Measurements from ENCODE around the gene DOCK8. TPM values are rescaled to one million over a fixed set of nuclear protein-coding genes. Genes with fewer than 3 reads are reported as not detected.

Gene DOCK8
- total RNA-seq, 1 donor from 2014 or later, result 4.4 TPM

DNA sequence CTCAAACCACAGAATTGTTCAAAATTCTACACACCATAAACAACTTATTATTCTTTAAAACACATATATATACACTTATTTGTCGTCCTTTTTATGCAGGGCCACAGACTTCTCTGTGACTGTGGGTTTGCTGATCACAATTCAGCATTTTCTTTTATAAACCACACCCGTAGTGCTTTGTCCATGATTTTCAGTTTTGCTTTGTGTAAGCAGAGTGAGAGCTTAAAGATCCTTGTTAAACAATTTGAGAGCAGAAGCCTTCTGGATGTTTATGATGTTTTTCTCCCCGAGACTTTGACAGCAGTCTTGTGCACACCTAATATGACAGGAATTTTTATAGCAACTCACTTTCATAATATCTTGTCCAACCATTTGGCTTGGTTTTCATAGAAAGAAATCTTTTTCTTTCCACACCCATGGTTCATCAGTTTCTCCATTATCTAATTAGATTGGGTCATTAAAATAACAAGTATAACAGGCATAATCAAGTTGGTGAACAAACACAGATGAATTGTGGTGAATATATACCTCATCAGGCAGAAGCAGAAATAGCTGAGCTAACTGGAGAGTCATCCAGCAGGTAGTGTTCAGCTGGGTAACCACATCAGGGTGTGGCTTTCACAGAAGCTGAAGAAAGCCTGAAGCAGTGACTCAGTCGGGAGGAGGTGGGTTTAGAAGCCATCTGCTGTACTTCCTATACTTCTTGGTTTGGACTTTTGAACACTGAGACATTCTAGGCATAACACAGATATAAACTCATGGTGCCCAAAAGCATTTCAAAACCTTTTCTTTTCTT is 232.8 kb downstream of the DOCK8 start:
- Mint-ChIP-seq H3K36me3 (ENCODE audit: low read depth, unreplicated experiment) (peaks cover 2% of the 10 kb centered on the region), H3K27ac (ENCODE audit: unreplicated experiment) (peak overlapping the region; percentile 58), H3K27me3 (ENCODE audit: low read depth, unreplicated experiment) (peaks cover 2% of the 10 kb centered on the region), H3K9me3 (ENCODE audit: unreplicated experiment) (no peaks in the 10 kb centered on the region), H3K4me1 (ENCODE audit: low read depth, unreplicated experiment) (peaks cover 31% of the 10 kb centered on the region), H3K4me3 (ENCODE audit: unreplicated experiment) (no peak overlapping the region)
- peak; percentile 94 for DNase-seq (ENCODE audit: low read depth)
- no peak for FAIRE-seq
- no peaks in the 10 kb centered on the region for H3K79me2 ChIP-seq (ENCODE audit: insufficient read depth, low read length)
- H2AFZ ChIP-seq (ENCODE audit: low read depth, low read length), result no peak overlapping the region
- H3K4me3 ChIP-seq (ENCODE audit: insufficient read depth, low read depth, low read length), result no peak overlapping the region
- peak overlapping the region; percentile 31 for H3K4me2 ChIP-seq (ENCODE audit: low read length)
- H3K9me3 ChIP-seq (ENCODE audit: insufficient read depth, low read depth, low read length), result no peaks in the 10 kb centered on the region
- H3K36me3 ChIP-seq (ENCODE audit: insufficient read depth, low read length), result no peaks in the 10 kb centered on the region
- peaks cover 5% of the 10 kb centered on the region for H3K4me1 ChIP-seq (ENCODE audit: insufficient read depth, low read length)
- no peaks in the 10 kb centered on the region for H4K20me1 ChIP-seq (ENCODE audit: insufficient read depth, low read length)
- no peaks in the 10 kb centered on the region for H3K27me3 ChIP-seq (ENCODE audit: insufficient read depth, low read length)
- peak overlapping the region; percentile 48 for H3K27ac ChIP-seq (ENCODE audit: low read depth, low read length)
- TF ChIP-seq EZH2 (IDR thresholded peaks at IDR 0.05; ENCODE audit: insufficient read depth, low read length), result no peak
- TF ChIP-seq, protein P1, sequence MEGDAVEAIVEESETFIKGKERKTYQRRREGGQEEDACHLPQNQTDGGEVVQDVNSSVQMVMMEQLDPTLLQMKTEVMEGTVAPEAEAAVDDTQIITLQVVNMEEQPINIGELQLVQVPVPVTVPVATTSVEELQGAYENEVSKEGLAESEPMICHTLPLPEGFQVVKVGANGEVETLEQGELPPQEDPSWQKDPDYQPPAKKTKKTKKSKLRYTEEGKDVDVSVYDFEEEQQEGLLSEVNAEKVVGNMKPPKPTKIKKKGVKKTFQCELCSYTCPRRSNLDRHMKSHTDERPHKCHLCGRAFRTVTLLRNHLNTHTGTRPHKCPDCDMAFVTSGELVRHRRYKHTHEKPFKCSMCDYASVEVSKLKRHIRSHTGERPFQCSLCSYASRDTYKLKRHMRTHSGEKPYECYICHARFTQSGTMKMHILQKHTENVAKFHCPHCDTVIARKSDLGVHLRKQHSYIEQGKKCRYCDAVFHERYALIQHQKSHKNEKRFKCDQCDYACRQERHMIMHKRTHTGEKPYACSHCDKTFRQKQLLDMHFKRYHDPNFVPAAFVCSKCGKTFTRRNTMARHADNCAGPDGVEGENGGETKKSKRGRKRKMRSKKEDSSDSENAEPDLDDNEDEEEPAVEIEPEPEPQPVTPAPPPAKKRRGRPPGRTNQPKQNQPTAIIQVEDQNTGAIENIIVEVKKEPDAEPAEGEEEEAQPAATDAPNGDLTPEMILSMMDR (IDR thresholded peaks at IDR 0.05; ENCODE audit: insufficient read depth, low read depth, low read length), result no peak
- H3K9ac ChIP-seq (ENCODE audit: low read length), result no peak overlapping the region

DNA sequence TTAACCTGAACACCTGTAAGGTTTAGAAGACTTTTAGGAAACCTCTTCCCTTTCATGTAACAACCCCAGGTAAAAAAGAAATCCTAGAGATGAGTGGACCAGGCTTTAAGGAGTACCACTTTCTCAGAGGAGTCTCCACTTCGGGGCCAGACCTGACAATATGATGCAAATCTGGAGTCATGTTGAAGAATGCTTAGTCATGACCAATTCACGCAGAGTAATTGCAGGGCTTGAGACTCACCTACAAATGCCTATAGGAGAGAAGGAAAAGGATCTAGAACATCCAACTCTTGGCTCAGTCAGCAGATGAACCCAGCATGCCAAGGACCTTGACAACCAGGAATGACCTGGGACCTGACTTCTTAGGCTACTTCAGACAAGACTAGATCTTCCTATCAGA is 235.4 kb downstream of the DOCK8 start:
- Mint-ChIP-seq H3K4me3 (ENCODE audit: unreplicated experiment) (no peak overlapping the region), H3K36me3 (ENCODE audit: low read depth, unreplicated experiment) (no peaks in the 10 kb centered on the region), H3K9me3 (ENCODE audit: unreplicated experiment) (no peaks in the 10 kb centered on the region), H3K27ac (ENCODE audit: unreplicated experiment) (peak overlapping the region; percentile 19), H3K4me1 (ENCODE audit: low read depth, unreplicated experiment) (peaks cover 21% of the 10 kb centered on the region), H3K27me3 (ENCODE audit: low read depth, unreplicated experiment) (peaks cover 2% of the 10 kb centered on the region)
- no peak for DNase-seq (ENCODE audit: low read depth)
- H4K20me1 ChIP-seq (ENCODE audit: insufficient read depth, low read length), result no peaks in the 10 kb centered on the region
- H3K36me3 ChIP-seq (ENCODE audit: insufficient read depth, low read length), result no peaks in the 10 kb centered on the region
- H3K79me2 ChIP-seq (ENCODE audit: insufficient read depth, low read length), result no peaks in the 10 kb centered on the region
- no peaks in the 10 kb centered on the region for H3K27me3 ChIP-seq (ENCODE audit: insufficient read depth, low read length)
- TF ChIP-seq, protein P1 (IDR thresholded peaks at IDR 0.05; ENCODE audit: insufficient read depth, low read depth, low read length), result no peak
- TF ChIP-seq EZH2 (IDR thresholded peaks at IDR 0.05; ENCODE audit: insufficient read depth, low read length), result no peak
- H3K27ac ChIP-seq (ENCODE audit: low read depth, low read length), result no peak overlapping the region
- H3K9ac ChIP-seq (ENCODE audit: low read length), result no peak overlapping the region
- FAIRE-seq, result no peak
- H2AFZ ChIP-seq (ENCODE audit: low read depth, low read length), result no peak overlapping the region
- no peak overlapping the region for H3K4me3 ChIP-seq (ENCODE audit: insufficient read depth, low read depth, low read length)
- H3K4me1 ChIP-seq (ENCODE audit: insufficient read depth, low read length), result no peaks in the 10 kb centered on the region
- no peaks in the 10 kb centered on the region for H3K9me3 ChIP-seq (ENCODE audit: insufficient read depth, low read depth, low read length)
- no peak overlapping the region for H3K4me2 ChIP-seq (ENCODE audit: low read length)

DNA sequence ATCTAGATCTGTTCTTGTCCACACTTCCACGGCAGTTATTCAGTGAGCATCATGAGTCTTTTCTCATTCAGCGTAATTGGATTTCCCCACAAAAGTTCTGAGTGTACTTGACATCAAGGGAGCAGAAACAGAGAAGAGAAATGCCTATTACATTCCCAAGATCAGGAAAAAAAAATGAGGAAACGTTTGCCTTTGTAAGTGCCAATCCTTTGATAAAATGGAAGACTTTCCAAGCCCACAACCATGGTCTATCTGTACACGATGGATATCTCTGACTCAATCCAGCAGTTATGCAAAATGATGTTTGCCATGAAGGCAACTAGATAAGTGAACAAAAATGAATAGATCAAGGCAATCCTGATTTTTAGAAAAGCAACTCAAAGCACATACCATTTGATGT is 235.9 kb downstream of the DOCK8 start:
- Histone ChIP-seq H3K27me3 (ENCODE audit: insufficient read depth, low read length) (no peaks in the 10 kb centered on the region), H3K9ac (ENCODE audit: low read length) (no peak overlapping the region), H3K4me2 (ENCODE audit: low read length) (no peak overlapping the region), H3K4me1 (ENCODE audit: insufficient read depth, low read length) (no peaks in the 10 kb centered on the region), H3K36me3 (ENCODE audit: insufficient read depth, low read length) (no peaks in the 10 kb centered on the region), H3K4me3 (ENCODE audit: insufficient read depth, low read depth, low read length) (no peak overlapping the region), H4K20me1 (ENCODE audit: insufficient read depth, low read length) (no peaks in the 10 kb centered on the region), H3K9me3 (ENCODE audit: insufficient read depth, low read depth, low read length) (no peaks in the 10 kb centered on the region), H2AFZ (ENCODE audit: low read depth, low read length) (no peak overlapping the region), H3K79me2 (ENCODE audit: insufficient read depth, low read length) (no peaks in the 10 kb centered on the region), H3K27ac (ENCODE audit: low read depth, low read length) (no peak overlapping the region)
- Mint-ChIP-seq H3K4me1 (ENCODE audit: low read depth, unreplicated experiment) (peaks cover 16% of the 10 kb centered on the region), H3K27me3 (ENCODE audit: low read depth, unreplicated experiment) (peaks cover 2% of the 10 kb centered on the region), H3K36me3 (ENCODE audit: low read depth, unreplicated experiment) (no peaks in the 10 kb centered on the region), H3K9me3 (ENCODE audit: unreplicated experiment) (no peaks in the 10 kb centered on the region), H3K27ac (ENCODE audit: unreplicated experiment) (no peak overlapping the region), H3K4me3 (ENCODE audit: unreplicated experiment) (no peak overlapping the region)
- DNase-seq (ENCODE audit: low read depth), result peak; percentile 64
- no peak for TF ChIP-seq EZH2 (IDR thresholded peaks at IDR 0.05; ENCODE audit: insufficient read depth, low read length)
- TF ChIP-seq, protein P1 (IDR thresholded peaks at IDR 0.05; ENCODE audit: insufficient read depth, low read depth, low read length), result no peak
- FAIRE-seq, result no peak
